K562 (cell line): ENCODE data around the gene DTD1. TPM values are rescaled to one million over a fixed set of nuclear protein-coding genes. Genes with fewer than 3 reads are reported as not detected.

Source experiments
- E2F3 ChIP-seq: fragments of 250-450 bp; sonication (Bioruptor Pico); IDR thresholded peaks from 2 replicates; pipeline ENCODE4 v1.4.0; 2020; ENCODE audit warnings: mild to moderate bottlenecking
- HDAC3 ChIP-seq: fragments of 450-650 bp; IDR thresholded peaks from 2 replicates; pipeline ENCODE4 v1.6.1; 2018; ENCODE audit warnings: borderline replicate concordance, mild to moderate bottlenecking, moderate library complexity; ENCODE audit not compliant: partially characterized antibody
- HOXB6 ChIP-seq: fragments of 250-450 bp; sonication (Bioruptor Pico); IDR thresholded peaks from 2 replicates; pipeline ENCODE4 v1.5.1; 2022; ENCODE audit warnings: mild to moderate bottlenecking, borderline replicate concordance
- JUNB ChIP-seq: fragments of 450-650 bp; formaldehyde crosslinking; conservative IDR thresholded peaks from 2 replicates; pipeline ENCODE4 v1.4.0; 2020; ENCODE audit warnings: mild to moderate bottlenecking
- NEUROD1 ChIP-seq: fragments of 150-350 bp; IDR thresholded peaks from 2 replicates; pipeline ENCODE4 v1.6.1; 2014; ENCODE audit warnings: borderline replicate concordance, low read length, low read depth; ENCODE audit not compliant: partially characterized antibody
- POU5F1 ChIP-seq: fragments of 150-350 bp; IDR thresholded peaks from 2 replicates; pipeline ENCODE4 v1.6.1; 2014; ENCODE audit warnings: borderline replicate concordance, low read length, low read depth, mild to moderate bottlenecking; ENCODE audit not compliant: partially characterized antibody
- SMAD1 ChIP-seq: fragments of 150-350 bp; IDR thresholded peaks from 2 replicates; pipeline ENCODE4 v1.6.1; 2014; ENCODE audit warnings: low read length, low read depth; ENCODE audit not compliant: partially characterized antibody
- SP1 ChIP-seq: sonication (generic); formaldehyde crosslinking; IDR thresholded peaks from 2 replicates; pipeline ENCODE4 v1.8.1; 2022; ENCODE audit warnings: mild to moderate bottlenecking, missing genetic modification reagents
- ZNF75A ChIP-seq: fragments of 450-650 bp; formaldehyde crosslinking; IDR thresholded peaks from 2 replicates; pipeline ENCODE4 v1.4.0; 2020; ENCODE audit warnings: mild to moderate bottlenecking
- ZNF780A ChIP-seq: fragments of 250-450 bp; sonication (Bioruptor Pico); IDR thresholded peaks from 2 replicates; pipeline ENCODE4 v1.5.0; 2021; ENCODE audit warnings: mild to moderate bottlenecking
- polyA plus RNA-seq, 8 experiments: library from polyadenylated mRNA; depleted of rRNA in 4 of 8; stranded (reverse) in 5 of 8; unstranded in 3 of 8; fragments of >200 nt; fragmentation: Nextera tagmentation in 2 of 8; fragmentation: Illumina TruSeq in 1 of 8; extraction: Ambion mirVana in 2 of 8; extraction: Trizol in 1 of 8; gene quantifications; 2 replicates each; pipeline versions ENCODE4 v1.2.1 to v1.2.3, GENCODE V29; 2011 to 2014; ENCODE audit warnings: inconsistent platforms in 1 of 8, missing spikeins in 1 of 8
- total RNA-seq, 7 experiments: library from RNA; depleted of rRNA in 6 of 7; stranded (reverse); fragments of >200 nt in 6 of 7; fragmentation: Illumina TruSeq in 2 of 7; extraction: Trizol in 2 of 7; gene quantifications; 2 replicates each; pipeline versions ENCODE4 v1.2.1 to v1.2.3, GENCODE V29; 2011 to 2021; ENCODE audit warnings: low replicate concordance in 1 of 7
- TF ChIP-seq, protein P1 (sequence below): fragments of 250-450 bp; sonication (Bioruptor Pico); IDR thresholded peaks from 2 replicates; pipeline ENCODE4 v1.4.0; 2020
- TF ChIP-seq, protein P2 (sequence below): fragments of 250-450 bp; sonication (Bioruptor Pico); IDR thresholded peaks from 2 replicates; pipeline ENCODE4 v1.5.0; 2020; ENCODE audit warnings: mild to moderate bottlenecking, borderline replicate concordance
- TF ChIP-seq, protein P3 (sequence below): fragments of 450-650 bp; IDR thresholded peaks from 2 replicates; pipeline ENCODE4 v1.6.1; 2017; ENCODE audit warnings: mild to moderate bottlenecking, moderate library complexity

Gene DTD1
- total and polyA plus RNA-seq, 9 of the 15 experiments (the other 6 are each of a cell fraction or from before 2014, with no cell fraction given): 5.7 to 28.6 (median 26.8) TPM

DNA sequence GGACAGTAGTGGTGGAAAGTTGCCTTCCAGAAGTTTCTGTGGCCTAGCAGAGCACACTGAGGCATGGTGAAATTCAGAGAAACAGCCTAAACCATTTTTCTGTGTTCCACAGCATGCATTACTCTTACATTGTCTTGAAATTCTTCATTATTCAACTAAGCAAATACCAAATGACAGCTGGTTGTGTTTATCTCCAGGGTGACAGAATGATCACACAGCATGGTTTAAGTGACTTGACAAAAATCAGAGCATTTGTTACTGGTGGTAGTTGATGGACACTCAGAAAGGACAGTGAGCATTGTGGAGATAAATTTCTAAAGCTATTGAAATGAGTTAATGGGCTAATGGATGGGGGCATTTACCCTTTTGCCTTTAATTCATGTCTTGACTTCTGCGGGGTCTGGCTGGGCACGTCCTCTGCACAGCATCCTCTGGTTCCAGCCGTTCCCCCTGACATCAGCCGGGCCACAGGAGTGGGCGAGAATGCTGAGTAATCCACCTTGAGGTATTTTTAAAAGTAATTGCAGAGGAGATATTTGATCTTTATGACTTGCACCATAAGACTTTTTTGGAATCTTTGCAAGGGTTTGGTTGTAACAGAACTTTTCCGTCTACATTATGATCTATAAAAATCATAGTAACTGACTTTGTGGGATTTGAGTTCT is 146.8 kb downstream of the DTD1 start (continued):
- TF ChIP-seq HDAC3 (no peak), JUNB (no peak), POU5F1 (no peak), ZNF780A (no peak), HOXB6 (CRISPR knock-in tag) (no peak), E2F3 (no peak), NEUROD1 (no peak), SMAD1 (no peak), ZNF75A (CRISPR knock-in tag) (no peak), SP1 (CRISPR knock-in tag) (no peak)
- TF ChIP-seq, protein P1, sequence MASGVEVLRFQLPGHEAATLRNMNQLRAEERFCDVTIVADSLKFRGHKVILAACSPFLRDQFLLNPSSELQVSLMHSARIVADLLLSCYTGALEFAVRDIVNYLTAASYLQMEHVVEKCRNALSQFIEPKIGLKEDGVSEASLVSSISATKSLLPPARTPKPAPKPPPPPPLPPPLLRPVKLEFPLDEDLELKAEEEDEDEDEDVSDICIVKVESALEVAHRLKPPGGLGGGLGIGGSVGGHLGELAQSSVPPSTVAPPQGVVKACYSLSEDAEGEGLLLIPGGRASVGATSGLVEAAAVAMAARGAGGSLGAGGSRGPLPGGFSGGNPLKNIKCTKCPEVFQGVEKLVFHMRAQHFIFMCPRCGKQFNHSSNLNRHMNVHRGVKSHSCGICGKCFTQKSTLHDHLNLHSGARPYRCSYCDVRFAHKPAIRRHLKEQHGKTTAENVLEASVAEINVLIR (CRISPR knock-in tag): no peak
- TF ChIP-seq, protein P2, sequence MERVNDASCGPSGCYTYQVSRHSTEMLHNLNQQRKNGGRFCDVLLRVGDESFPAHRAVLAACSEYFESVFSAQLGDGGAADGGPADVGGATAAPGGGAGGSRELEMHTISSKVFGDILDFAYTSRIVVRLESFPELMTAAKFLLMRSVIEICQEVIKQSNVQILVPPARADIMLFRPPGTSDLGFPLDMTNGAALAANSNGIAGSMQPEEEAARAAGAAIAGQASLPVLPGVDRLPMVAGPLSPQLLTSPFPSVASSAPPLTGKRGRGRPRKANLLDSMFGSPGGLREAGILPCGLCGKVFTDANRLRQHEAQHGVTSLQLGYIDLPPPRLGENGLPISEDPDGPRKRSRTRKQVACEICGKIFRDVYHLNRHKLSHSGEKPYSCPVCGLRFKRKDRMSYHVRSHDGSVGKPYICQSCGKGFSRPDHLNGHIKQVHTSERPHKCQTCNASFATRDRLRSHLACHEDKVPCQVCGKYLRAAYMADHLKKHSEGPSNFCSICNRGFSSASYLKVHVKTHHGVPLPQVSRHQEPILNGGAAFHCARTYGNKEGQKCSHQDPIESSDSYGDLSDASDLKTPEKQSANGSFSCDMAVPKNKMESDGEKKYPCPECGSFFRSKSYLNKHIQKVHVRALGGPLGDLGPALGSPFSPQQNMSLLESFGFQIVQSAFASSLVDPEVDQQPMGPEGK (CRISPR knock-in tag): no peak
- TF ChIP-seq, protein P3, sequence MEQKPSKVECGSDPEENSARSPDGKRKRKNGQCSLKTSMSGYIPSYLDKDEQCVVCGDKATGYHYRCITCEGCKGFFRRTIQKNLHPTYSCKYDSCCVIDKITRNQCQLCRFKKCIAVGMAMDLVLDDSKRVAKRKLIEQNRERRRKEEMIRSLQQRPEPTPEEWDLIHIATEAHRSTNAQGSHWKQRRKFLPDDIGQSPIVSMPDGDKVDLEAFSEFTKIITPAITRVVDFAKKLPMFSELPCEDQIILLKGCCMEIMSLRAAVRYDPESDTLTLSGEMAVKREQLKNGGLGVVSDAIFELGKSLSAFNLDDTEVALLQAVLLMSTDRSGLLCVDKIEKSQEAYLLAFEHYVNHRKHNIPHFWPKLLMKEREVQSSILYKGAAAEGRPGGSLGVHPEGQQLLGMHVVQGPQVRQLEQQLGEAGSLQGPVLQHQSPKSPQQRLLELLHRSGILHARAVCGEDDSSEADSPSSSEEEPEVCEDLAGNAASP: no peak
